ENCODE data around the gene COL23A1.

COL23A1 gene

GRCh38 chr5:178467205-178467567 is 123.0 kb downstream of the COL23A1 start:
- Histone ChIP-seq H3K27ac (ENCODE audit: extremely low read depth, low read depth, low read length) (no peak overlapping the region), H3K4me1 (ENCODE audit: control insufficient read depth, insufficient read depth, low read length) (no peaks in the 10 kb centered on the region), H3K4me3 (ENCODE audit: low read depth, low read length) (no peak overlapping the region), H3K9me3 (ENCODE audit: control insufficient read depth, insufficient read depth, low read depth, low read length) (no peaks in the 10 kb centered on the region), H3K36me3 (ENCODE audit: control insufficient read depth in 2 of 2, insufficient read depth in 1 of 2, low read length in 2 of 2) (no peaks in the 10 kb centered on the region)
- POLR2A ChIA-PET, result no interaction called here
- TF ChIP-seq, protein P1, sequence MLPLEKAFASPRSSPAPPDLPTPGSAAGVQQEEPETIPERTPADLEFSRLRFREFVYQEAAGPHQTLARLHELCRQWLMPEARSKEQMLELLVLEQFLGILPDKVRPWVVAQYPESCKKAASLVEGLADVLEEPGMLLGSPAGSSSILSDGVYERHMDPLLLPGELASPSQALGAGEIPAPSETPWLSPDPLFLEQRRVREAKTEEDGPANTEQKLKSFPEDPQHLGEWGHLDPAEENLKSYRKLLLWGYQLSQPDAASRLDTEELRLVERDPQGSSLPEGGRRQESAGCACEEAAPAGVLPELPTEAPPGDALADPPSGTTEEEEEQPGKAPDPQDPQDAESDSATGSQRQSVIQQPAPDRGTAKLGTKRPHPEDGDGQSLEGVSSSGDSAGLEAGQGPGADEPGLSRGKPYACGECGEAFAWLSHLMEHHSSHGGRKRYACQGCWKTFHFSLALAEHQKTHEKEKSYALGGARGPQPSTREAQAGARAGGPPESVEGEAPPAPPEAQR (tag by site-specific recombination; IDR thresholded peaks at IDR 0.05), result no peak
- TF ChIP-seq, protein P2, sequence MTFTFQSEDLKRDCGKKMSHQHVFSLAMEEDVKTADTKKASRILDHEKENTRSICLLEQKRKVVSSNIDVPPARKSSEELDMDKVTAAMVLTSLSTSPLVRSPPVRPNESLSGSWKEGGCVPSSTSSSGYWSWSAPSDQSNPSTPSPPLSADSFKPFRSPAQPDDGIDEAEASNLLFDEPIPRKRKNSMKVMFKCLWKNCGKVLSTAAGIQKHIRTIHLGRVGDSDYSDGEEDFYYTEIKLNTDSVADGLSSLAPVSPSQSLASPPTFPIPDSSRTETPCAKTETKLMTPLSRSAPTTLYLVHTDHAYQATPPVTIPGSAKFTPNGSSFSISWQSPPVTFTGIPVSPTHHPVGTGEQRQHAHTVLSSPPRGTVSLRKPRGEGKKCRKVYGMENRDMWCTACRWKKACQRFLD (tag by site-specific recombination; IDR thresholded peaks at IDR 0.05), result no peak
- TF ChIP-seq ZNF530 (tag by site-specific recombination; IDR thresholded peaks at IDR 0.05; ENCODE audit: low read depth) (no peak), ZSCAN30 (tag by site-specific recombination; IDR thresholded peaks at IDR 0.05) (no peak), WT1 (tag by site-specific recombination; IDR thresholded peaks at IDR 0.05) (no peak), ZNF221 (tag by site-specific recombination; IDR thresholded peaks at IDR 0.05; ENCODE audit: borderline replicate concordance) (no peak), ZNF248 (tag by site-specific recombination; IDR thresholded peaks at IDR 0.05) (no peak), ZNF510 (tag by site-specific recombination; IDR thresholded peaks at IDR 0.05; ENCODE audit: insufficient replicate concordance) (no peak), ZNF280C (tag by site-specific recombination; IDR thresholded peaks at IDR 0.05) (no peak), HOXD13 (CRISPR knock-in tag; IDR thresholded peaks at IDR 0.05; ENCODE audit: borderline replicate concordance) (no peak), ZNF37A (tag by site-specific recombination; IDR thresholded peaks at IDR 0.05) (no peak), ZNF433 (tag by site-specific recombination; IDR thresholded peaks at IDR 0.05; ENCODE audit: low read depth) (no peak), HOXC10 (CRISPR knock-in tag; IDR thresholded peaks at IDR 0.05) (no peak)
- TF ChIP-seq, protein P3, sequence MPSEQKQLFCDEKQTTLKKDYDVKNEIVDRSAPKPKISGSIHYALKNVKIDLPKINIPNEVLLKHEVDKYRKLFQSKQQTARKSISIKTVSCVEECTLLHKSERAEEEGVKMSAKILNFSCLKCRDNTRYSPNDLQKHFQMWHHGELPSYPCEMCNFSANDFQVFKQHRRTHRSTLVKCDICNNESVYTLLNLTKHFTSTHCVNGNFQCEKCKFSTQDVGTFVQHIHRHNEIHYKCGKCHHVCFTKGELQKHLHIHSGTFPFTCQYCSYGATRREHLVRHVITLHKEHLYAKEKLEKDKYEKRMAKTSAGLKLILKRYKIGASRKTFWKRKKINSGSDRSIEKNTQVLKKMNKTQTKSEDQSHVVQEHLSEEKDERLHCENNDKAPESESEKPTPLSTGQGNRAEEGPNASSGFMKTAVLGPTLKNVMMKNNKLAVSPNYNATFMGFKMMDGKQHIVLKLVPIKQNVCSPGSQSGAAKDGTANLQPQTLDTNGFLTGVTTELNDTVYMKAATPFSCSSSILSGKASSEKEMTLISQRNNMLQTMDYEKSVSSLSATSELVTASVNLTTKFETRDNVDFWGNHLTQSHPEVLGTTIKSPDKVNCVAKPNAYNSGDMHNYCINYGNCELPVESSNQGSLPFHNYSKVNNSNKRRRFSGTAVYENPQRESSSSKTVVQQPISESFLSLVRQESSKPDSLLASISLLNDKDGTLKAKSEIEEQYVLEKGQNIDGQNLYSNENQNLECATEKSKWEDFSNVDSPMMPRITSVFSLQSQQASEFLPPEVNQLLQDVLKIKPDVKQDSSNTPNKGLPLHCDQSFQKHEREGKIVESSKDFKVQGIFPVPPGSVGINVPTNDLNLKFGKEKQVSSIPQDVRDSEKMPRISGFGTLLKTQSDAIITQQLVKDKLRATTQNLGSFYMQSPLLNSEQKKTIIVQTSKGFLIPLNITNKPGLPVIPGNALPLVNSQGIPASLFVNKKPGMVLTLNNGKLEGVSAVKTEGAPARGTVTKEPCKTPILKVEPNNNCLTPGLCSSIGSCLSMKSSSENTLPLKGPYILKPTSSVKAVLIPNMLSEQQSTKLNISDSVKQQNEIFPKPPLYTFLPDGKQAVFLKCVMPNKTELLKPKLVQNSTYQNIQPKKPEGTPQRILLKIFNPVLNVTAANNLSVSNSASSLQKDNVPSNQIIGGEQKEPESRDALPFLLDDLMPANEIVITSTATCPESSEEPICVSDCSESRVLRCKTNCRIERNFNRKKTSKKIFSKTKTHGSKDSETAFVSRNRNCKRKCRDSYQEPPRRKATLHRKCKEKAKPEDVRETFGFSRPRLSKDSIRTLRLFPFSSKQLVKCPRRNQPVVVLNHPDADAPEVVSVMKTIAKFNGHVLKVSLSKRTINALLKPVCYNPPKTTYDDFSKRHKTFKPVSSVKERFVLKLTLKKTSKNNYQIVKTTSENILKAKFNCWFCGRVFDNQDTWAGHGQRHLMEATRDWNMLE (tag by site-specific recombination; conservative IDR thresholded peaks at IDR 0.05; ENCODE audit: low read depth), result no peak
- CTCF ChIA-PET, result no interaction called here

DNA sequence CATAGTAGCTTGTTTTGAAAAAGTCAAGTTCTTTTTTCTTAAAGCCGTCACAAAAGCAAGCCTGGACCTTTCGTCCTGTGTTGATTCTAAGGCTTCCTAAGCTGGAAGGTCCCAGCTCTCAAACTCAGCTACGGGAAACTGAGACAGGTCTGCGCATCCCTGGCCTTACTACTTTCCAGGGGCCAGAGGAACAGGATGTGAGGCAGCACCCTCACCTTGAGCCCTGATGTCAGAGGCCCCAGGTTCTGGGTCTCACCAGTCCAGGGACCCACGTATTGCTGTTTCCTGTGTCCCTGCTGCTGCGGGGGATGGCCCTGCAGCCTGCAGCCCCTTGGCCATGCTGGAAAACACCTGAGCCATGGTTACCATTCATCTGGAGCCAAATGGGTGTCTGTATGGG is 123.9 kb downstream of the COL23A1 start:
- no peak overlapping the region for H3K4me3 ChIP-seq (ENCODE audit: low read depth, low read length)
- POLR2A ChIA-PET, result no interaction called here
- no peaks in the 10 kb centered on the region for H3K4me1 ChIP-seq (ENCODE audit: control insufficient read depth, insufficient read depth, low read length)
- no peak overlapping the region for H3K27ac ChIP-seq (ENCODE audit: extremely low read depth, low read depth, low read length)
- no peaks in the 10 kb centered on the region for H3K36me3 ChIP-seq (ENCODE audit: control insufficient read depth in 2 of 2, insufficient read depth in 1 of 2, low read length in 2 of 2)
- CTCF ChIA-PET, result no interaction called here
- no peaks in the 10 kb centered on the region for H3K9me3 ChIP-seq (ENCODE audit: control insufficient read depth, insufficient read depth, low read depth, low read length)
- TF ChIP-seq ZNF558 (tag by site-specific recombination; IDR thresholded peaks at IDR 0.05), result no peak
- TF ChIP-seq ZXDB (tag by site-specific recombination; IDR thresholded peaks at IDR 0.05), result no peak
- no peak for TF ChIP-seq YY2 (tag by site-specific recombination; IDR thresholded peaks at IDR 0.05)
- TF ChIP-seq ZNF274 (IDR thresholded peaks at IDR 0.05; ENCODE audit: low read length), result no peak
- no peak for TF ChIP-seq ZNF274 (tag by site-specific recombination; IDR thresholded peaks at IDR 0.05; ENCODE audit: borderline replicate concordance)
- TF ChIP-seq ZSCAN30 (tag by site-specific recombination; IDR thresholded peaks at IDR 0.05), result no peak
- no peak for TF ChIP-seq KLF10 (tag by site-specific recombination; IDR thresholded peaks at IDR 0.05)
- TF ChIP-seq, protein P4, sequence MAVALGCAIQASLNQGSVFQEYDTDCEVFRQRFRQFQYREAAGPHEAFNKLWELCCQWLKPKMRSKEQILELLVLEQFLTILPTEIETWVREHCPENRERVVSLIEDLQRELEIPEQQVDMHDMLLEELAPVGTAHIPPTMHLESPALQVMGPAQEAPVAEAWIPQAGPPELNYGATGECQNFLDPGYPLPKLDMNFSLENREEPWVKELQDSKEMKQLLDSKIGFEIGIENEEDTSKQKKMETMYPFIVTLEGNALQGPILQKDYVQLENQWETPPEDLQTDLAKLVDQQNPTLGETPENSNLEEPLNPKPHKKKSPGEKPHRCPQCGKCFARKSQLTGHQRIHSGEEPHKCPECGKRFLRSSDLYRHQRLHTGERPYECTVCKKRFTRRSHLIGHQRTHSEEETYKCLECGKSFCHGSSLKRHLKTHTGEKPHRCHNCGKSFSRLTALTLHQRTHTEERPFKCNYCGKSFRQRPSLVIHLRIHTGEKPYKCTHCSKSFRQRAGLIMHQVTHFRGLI (tag by site-specific recombination; IDR thresholded peaks at IDR 0.05), result no peak
- TF ChIP-seq KLF8 (tag by site-specific recombination; IDR thresholded peaks at IDR 0.05), result no peak
- no peak for TF ChIP-seq ZNF114 (tag by site-specific recombination; IDR thresholded peaks at IDR 0.05)

Measured in HEK293 (cell line).